Amniotic epithelial cell (primary cell): Measurements from ENCODE around the gene MTHFD1L.
"Not testable (repeated sequence)": the region's sequence is repeated elsewhere in the genome, so short reads cannot be mapped to it uniquely, and the experiment has no call there.

Experiments
- DNase-seq: peaks from one replicate; pipeline ENCODE4 v3.0.0-alpha.2; 2010; ENCODE audit warnings: low read depth

Gene MTHFD1L

DNA sequence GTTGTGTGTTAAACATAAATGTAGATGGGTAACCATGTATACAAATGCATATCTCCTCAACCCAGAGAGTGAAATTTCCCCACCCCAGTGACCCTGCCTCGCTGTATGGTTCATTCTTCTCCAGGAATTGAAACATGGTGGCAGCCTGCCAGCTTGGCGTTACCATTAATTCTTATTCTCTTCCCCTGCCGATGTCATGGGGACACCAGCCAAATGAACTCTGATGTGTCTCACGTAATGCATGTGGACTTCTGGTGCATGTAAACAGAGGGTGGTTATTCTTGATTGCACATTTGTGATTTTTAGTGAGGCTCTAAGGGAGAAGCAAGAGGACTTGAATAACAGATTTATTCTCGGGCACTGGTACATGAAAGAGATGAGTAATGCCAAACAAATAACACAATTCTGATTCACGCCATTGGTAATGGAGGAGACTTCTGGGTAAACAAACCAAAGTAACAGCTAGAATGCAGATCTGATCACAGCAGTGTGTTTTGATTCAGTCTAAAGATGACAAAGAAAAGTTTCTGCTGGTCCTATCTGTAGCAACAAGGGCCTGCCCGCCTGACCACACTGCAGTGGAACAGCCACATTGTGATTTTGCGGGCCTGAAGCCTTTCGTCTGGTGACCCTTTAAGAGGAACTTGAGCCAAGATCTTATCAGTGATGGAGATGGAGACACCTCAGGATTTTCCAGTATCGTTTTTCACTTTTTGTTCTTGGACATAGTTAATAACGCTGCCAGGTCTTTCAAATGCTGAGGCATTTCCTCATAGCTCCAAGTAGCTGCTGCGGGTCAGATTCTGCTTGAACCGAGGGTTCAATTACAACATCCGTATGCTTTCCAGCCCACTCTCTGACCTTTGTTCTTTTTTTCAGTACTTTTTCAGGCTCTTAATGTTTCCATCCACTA is 202.4 kb downstream of the MTHFD1L start:
- peak; percentile 95 for DNase-seq

DNA sequence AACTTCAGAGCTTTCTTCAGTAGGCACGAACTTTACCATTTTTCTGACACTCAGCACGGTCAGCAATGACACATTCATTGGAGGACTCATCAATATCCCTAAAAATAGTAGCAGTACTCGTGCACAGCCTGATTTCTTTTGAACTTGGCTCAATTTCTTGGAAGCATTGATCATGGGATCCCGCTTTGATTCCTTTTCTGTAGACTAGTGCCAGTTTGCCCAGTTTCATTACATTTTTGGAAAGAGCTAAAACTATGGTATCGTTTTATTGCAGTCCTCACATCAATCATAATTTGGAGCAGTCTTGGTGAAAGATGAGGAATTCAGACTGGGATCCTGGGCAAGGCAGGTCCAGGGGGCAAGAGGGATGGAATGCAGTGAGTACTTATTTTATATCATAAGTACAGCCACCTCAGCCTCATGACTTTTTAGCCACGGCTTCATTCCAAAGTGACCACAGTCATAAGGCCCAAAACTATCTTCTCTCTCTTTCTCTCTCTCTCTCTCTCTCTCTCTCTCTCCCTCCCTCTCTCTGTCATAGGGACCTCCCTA is 203.3 kb downstream of the MTHFD1L start:
- peak; percentile 41 for DNase-seq

DNA sequence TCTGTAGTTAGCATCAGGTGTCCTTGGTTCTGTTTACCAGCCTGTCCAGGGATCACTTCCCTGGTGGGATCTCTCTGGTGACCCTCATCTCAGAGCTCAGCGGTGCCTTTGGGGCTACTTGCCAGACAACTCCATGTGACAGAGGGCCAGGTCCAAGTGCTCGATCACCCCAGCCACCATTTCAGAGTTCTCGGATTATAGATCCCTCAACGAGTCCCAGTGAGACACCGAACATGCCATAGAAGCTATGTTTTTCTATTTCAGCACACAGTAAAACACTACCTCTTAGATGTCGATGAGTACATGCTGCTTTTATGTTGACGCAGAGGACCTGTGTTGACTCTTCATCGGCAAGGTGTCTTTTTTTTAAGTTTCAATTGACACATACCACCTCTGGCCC is 204.1 kb downstream of the MTHFD1L start:
- DNase-seq: no peak

DNA sequence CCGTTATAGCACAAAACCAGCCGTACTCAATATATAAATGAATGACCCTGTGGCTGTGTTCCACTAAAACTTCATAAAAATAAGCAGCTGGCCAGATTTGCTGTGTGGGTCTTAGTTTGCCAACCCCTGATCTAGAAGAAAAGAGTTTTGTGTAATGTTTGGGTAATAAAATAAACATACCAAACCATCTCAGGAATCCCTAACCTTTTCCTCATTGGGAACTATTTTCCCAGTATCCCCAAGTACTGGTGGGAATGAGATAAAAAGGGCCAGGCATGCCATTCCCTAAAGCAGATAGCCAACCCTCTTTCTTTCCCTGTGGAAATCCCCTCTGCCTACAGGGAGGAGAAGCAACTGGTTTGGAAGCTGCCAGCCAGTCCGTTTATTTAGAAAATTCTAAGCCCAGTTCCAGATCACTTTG is 205.1 kb downstream of the MTHFD1L start:
- DNase-seq: peak; percentile 62

DNA sequence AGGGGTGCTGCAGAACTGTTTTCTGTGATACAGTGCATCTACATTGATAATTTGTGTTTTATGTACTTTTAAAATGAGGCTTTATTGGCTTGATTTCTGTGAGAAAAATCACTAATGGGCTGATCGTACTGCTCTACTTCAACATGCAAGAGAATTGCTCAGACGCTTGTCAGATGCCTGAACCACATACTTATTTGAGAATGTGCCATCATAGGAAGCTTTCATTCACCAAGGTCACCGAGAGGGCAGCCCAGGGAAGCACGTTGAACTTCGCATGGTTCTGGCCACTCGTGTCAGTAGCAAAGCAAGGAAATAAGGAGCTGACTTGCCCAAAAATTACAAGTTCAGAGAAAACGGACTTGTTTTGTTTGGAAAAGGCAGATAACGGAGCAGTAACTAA is 205.8 kb downstream of the MTHFD1L start:
- peak; percentile 93 for DNase-seq

DNA sequence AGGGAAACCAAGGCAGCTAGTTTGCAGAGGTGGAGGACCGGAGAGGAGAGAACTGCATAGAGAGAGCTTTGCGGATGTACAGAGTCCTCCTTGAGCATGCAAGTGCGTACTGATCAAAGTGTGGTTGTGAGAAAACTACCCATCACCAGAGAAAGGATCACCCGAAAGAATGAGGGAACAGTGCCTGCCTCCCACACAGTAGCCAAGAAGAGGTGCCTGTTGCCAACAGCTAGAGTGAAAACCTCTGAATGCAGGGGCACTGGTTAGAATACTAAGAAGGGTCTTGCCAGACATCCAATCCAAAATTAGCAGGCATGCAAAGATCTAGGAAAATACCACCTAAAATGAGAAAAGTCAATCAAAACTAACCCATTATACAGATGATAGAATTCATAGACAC is 207.6 kb downstream of the MTHFD1L start:
- DNase-seq: no peak

DNA sequence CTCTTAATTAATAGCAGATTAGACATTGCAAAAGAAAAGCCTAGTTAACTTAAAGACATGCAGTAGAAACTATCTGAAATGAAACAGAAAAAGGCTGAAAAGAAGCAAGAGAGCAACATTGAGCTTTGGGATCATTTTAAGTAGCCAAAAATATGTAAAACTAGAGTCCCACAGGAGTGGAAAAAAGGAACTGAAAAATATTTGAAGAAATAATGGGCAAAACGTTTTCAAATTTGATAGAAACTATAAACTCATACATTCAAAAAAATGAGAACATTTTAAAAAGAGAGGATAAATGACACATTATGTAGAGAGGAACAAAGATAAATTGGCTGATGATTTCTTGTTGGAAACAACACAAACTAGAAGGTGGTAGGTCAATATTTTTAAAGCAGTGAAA is 208.2 kb downstream of the MTHFD1L start:
- no peak for DNase-seq

DNA sequence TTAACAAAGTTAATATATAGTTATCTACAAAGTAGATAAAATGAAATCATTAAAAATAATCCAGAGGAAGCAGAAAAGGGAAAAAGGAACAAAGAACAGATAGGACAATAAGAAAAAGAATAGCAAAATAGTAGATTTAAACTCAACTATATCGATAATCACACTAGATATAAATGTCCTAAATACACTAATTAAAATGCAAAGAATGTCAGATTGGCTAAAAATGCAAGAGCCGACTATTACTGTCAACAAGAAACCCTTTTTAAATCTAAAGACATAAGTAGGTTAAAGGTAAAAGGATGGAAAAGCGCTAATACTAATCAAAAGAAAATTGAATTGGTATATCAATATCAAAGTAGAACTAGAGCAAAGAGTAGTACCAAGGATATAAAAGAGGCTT is 209.5 kb downstream of the MTHFD1L start:
- DNase-seq: no peak

DNA sequence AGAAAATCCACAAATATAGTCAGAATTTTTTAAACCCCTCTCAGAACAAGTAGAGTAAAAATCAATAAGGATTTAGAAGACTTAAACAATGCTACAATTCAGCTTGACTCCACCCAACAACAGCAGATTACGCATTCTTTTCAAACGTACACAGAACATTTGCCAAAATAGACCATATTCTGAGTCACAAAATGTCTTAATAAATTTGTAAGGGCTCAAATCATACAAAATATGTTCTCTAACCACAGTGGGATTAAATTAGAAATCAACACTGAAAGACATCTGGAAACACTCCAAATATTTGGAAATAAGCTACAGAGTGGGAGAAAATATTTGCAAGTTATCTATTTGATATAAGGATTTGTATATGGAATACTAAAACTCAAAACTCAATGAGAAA is 210.0 kb downstream of the MTHFD1L start:
- peak; percentile 93 for DNase-seq

DNA sequence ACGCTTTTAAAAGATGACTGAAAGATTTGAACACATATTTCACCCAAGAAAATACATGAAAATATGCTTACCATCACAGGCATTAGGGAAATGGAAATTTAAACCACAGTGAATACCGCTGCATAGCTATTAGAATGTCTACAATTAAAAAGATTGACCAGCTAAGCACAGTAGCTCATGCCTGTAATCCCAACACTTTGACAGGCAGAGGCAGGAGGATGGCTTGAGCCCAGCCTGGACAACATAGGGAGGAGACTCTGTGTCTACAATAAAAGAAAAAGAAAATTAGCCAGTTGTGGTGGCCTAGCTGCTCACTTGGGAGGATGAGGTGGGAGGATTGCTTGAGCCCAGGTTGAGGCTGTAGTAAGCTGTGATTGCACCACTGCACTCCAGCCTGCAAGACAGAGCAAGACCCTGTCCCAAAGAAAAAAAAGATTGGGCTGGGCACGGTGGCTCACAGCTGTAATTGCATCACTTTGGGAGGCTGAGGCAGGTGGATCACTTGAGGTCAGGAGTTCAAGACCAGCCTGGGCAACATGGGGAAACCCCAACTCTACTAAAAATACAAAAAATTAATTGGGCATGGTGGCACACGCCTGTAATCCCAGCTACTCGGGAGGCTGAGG is 210.5 kb downstream of the MTHFD1L start:
- no peak for DNase-seq

DNA sequence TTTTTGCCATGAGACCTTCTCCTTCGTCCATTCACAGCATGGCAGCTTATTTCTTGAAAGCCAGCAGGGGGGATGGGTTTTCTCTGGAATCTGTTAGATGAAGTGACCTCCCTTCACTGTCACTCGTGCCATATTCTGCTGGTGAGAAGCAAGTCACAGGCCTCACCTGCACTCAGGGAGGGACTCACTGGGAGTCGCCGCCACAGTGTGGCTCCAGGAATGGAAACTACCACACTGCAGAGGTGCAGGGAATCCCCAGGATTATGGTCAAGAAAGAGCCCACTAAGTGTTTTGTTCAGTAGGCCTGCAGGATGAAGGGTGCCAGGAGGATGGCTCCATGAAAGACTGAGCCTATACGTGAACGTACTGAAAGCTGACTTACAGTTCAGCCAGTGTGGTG is 213.2 kb downstream of the MTHFD1L start:
- DNase-seq: no peak

DNA sequence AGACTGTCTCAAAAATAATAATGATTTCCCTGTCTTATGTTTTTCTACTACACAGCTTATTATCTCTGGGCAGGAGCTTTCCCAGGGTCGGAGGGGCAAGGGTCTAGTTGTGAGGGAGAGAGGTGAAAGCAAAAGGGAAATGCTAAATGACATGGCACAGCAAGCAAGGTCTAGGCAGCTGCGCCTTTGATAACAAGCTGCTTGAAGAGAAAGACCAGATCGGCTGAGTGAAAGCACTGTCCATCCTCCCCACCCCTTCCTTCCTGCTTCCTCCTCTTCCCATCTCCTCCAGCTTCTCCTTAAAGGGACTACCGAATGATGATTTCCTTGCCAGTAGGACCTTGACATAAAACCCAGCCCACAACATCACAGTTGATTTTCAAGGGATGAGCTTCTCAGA is 216.2 kb downstream of the MTHFD1L start:
- DNase-seq: no peak

DNA sequence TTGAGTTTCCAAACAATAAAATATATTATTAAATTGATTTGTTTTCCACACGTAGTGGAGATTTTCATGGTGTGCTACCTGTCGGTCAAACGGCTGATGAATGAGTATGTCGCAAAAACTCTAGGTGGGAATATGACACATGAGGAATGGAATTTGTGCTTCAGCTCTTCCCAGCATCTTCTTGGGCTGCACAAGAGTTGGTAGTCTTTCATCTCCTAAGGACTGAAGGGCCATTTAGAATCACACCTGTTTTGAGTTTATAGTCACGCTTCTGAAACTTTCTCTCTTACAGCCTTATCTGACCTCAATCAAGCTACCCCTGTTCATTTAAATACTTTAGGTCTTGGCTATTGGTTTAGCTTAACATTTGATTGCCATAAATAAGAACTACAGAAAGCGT is 216.6 kb downstream of the MTHFD1L start:
- peak; percentile 29 for DNase-seq

DNA sequence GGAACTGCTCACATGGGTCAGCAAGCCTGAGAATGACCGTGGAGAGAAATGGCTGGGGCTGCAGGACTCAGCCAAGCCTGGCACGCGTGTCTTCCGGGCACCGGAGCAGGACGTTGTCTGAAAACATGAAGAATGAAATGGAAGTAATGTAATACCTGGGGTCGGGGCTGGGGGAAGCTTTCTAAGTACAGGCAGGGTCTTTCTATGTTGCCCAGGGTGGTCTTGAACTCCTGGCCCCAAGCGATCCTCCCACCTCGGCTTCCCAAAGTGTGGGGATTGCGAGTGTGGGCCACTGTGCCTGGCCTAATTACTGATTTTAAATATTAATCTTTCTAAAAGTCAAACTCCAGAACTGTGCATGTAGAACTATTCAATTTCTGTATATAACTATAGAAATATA is 218.8 kb downstream of the MTHFD1L start:
- no peak for DNase-seq

DNA sequence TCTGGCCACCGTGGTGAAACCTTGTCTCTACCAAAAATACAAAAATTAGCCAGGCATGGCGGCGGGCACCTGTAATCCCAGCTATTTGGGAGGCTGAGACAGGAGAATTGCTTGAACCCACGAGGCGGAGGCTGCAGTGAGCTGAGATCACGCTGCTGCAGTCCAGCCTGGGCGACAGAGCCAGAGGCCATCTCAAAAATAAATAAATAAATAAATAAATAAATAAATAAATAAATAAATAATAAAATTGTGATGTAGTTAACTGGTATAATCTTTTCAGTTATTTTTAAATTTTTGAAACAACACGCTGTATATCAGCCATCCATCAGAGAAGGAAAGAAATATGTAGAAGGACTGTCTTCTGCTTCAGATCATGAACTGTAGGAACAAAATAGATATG is 221.6 kb downstream of the MTHFD1L start:
- DNase-seq: not testable (repeated sequence)

DNA sequence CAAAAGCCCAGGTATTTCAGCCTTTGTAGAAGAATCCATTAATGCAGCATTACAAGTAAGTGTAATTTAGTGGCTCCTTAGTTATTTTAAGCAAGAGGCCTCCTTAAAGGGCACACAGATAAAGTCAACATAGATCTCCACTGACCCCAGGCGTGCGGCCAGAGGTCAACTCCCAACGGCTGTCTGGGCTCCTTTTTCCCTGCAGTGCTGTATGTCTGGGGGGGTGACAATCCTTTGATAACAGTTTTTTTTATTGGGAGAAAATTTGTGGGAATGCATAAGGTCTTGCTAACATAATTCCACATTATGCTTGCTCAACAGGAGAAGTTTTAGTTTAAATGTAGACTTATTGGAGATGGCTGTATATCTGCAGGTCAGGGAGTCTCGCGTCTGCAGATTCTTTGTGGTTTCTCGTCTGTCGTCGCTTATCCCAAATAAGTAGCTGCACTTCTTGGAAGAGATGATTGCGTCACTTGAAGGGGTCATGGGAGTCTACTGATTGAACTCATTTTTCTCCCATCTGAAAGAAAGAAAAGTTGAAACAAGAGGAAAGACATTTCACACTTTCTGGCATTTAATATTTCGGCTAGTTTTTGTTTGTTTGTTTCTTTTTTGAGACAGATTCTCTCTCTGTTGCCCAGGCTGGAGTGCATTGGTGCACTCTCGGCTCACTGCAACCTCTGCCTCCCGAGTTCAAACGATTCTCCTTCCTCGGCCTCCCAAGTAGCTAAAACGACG is 222.5 kb downstream of the MTHFD1L start:
- peak; percentile 95 for DNase-seq

DNA sequence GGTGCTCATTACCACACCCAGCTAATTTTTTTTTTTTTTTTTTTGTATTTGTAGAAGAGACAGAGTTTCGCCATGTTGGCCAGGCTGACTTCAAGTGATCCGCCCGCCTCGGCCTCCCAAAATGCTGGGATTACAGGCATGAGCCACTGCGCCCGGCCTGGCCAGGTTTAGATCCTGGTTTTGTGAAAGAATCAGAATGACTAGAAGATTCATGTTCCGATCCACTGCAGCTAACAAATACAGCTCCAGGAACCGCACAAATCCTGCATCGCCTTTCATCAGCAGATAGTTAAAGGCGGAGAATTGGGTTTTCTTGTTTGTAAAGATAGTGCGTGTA is 223.1 kb downstream of the MTHFD1L start:
- no peak for DNase-seq

DNA sequence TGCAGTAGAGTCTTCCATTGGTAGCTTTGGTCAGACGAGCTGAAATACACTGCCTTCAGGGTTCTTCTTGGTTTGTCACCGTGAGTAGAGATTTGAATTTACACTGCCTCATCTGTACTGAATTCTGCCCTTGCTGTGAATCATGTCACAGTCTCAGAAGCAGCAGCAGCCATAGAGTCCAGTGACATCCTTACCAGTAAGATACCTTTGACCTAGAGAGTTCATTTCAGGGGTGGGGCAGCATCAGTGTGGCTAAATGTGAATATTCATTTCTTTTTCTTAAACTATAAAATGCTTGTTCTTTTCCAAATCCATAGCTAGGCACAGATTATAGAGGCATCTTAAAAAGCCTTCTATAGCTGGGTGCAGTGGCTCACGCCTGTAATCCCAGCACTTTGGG is 223.5 kb downstream of the MTHFD1L start:
- DNase-seq: no peak

DNA sequence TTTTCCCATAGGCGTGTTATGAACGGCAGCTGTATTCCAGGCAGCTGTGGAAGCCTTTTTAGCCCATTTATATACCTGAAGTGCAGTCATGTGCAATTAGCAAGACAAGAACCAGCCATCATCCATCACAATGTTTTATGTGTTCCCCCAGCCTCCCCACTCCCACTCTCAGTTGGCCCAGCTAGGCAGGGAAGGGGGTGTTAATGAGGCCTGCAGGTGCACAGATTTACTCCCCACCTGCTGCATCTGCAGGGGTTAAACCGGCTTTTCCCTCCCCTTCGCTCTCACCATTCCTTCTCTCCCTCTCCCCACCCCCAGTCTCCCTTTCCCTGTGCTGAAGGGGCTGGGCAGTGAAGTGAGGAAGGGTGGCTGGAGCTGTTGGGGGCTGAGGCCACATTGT is 224.5 kb downstream of the MTHFD1L start:
- DNase-seq: no peak

DNA sequence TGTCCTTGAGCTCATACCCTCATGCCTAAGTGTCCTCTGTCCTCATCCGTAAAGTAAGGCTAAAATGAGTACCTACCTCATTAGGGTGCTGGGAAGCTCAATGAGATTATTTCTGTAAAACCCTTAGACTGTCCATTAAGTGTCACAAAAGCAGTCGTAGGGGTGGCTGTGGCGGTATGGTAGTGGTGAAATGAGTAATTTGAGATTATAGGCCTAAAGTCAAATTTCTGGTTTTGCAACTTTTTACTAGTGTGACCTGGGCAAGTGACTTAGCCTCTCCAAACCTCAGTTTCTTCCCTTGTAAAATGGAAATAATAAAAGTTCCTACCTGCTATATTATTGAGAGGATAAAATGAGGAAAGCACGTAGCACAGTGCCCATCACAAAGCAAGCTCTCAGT is 226.1 kb downstream of the MTHFD1L start:
- no peak for DNase-seq

DNA sequence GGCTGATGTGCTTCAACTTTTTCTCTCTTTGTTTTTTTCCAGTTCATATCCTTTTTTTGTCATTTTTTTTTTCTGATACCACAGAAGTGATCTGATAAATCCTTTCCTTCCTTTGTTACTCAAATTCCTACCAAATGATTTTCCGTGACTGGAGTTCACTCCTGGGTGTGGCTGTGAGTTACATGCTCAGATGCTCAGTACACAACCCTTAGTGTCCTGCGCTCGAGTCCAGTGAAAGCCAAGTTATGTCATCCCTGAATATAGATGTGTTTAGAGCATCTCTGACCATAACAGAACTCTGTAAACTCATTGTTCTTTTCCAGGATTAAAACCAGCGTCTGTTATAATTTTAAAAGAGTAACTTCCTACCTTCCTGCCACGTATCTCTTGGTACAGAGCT is 227.1 kb downstream of the MTHFD1L start:
- DNase-seq: no peak

DNA sequence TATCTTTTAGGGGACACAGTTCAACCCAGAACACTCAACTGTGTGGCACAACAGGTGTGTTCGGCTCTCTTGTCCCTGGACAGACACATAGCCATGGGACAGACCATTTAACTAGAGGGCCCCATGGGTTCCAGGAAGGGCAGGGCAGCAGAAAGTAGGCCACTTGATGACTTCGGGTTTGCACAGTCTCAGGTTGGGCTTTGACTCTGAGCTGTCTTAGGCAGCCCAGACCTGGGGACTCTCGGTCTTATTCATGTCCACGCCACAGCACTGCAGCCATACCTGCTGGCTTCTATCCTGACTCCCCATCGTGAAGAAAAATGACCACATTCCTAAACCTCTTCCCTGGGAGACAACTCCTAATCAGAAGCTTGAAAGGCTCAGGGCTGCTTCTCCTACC is 228.2 kb downstream of the MTHFD1L start:
- DNase-seq: no peak
